Subcutaneous adipose tissue (tissue), 4 donors: ENCODE data around the gene PRICKLE3. TPM values are rescaled to one million over a fixed set of nuclear protein-coding genes. Genes with fewer than 3 reads are reported as not detected.

Source experiments
- CTCF ChIP-seq: fragments of 450-650 bp; IDR thresholded peaks from one replicate; pipeline ENCODE4 v1.5.1; 2016; ENCODE audit warnings: low read depth, mild to moderate bottlenecking, control low read depth, antibody characterized with exemption, moderate library complexity
- total RNA-seq, 4 donors: library from RNA; depleted of rRNA; stranded (reverse); fragments of >200 nt; gene quantifications; one replicate each; pipeline ENCODE4 v1.1.0, GENCODE V29; 2016

Gene PRICKLE3
- total RNA-seq, 4 donors from 2014 or later = 10.7 to 19.4 (median 13.8) TPM

- TF ChIP-seq CTCF = no peak
Measured at GRCh38 chrX:49198540-49199314, 12.6 kb upstream of the PRICKLE3 start.

GRCh38 chrX:49197543-49198087 is 11.4 kb upstream of the PRICKLE3 start:
- no peak for TF ChIP-seq CTCF

GRCh38 chrX:49193542-49193964 is 7.4 kb upstream of the PRICKLE3 start:
- no peak for TF ChIP-seq CTCF

- TF ChIP-seq CTCF = no peak
Measured at GRCh38 chrX:49192722-49193328, 6.7 kb upstream of the PRICKLE3 start.

- TF ChIP-seq CTCF = no peak
Measured at GRCh38 chrX:49191574-49192011, 5.4 kb upstream of the PRICKLE3 start.

- no peak for TF ChIP-seq CTCF
Measured at GRCh38 chrX:49190821-49191573, 4.8 kb upstream of the PRICKLE3 start.

GRCh38 chrX:49189606-49190005 is 3.4 kb upstream of the PRICKLE3 start:
- TF ChIP-seq CTCF = no peak
